ENCODE data around the gene KLHL36. TPM values are rescaled to one million over a fixed set of nuclear protein-coding genes. Genes with fewer than 3 reads are reported as not detected.

The KLHL36 gene
- total RNA-seq, 1 experiment from 2014 or later, result 56.1 TPM

DNA sequence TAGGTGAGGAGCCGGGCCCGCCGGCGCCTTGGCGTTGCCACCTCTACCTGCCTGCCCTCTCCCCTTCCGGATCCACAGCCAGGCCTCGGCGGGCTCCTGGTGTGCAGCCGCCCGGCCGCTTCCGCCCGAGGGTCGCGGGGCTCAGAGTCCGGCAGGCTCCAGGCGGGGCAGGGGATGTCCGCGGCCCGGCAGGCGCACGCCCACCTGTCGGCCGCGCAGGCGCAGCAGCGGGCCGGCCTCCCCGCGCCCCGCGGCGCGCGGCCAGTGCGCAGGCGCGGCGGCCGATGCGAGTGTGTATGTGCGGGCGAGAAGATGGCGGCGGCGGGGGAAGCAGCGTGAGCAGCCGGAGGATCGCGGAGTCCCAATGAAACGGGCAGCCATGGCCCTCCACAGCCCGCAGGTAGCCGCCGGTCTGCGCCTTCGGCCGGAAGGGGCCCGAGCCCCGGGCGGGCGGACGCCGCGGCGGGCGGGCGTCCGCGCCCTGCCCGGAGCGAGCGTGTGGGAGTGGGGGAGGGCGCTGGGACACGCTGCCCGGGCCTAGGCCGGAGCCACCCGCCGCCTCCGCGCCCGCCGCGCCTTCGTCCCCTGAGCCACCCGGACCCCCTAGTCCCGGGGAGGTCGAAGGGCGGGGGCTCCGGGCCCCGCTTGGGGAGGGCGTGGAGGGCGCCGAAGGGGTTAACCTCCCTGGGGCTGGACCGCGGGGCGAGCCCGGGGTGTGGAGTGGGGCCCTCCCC, 51.6 kb downstream of the KLHL36 start, which contains the start of gene USP10 (continued):
- TF ChIP-seq, protein P1, sequence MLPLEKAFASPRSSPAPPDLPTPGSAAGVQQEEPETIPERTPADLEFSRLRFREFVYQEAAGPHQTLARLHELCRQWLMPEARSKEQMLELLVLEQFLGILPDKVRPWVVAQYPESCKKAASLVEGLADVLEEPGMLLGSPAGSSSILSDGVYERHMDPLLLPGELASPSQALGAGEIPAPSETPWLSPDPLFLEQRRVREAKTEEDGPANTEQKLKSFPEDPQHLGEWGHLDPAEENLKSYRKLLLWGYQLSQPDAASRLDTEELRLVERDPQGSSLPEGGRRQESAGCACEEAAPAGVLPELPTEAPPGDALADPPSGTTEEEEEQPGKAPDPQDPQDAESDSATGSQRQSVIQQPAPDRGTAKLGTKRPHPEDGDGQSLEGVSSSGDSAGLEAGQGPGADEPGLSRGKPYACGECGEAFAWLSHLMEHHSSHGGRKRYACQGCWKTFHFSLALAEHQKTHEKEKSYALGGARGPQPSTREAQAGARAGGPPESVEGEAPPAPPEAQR (CRISPR knock-in tag; IDR thresholded peaks at IDR 0.05), result no peak
- TF ChIP-seq TEAD4 (CRISPR knock-in tag; IDR thresholded peaks at IDR 0.05) (no peak), CTCF (IDR thresholded peaks at IDR 0.05) (no peak), ZNF121 (CRISPR knock-in tag; IDR thresholded peaks at IDR 0.05) (no peak), MYBL2 (CRISPR knock-in tag; IDR thresholded peaks at IDR 0.05) (no peak), SP1 (CRISPR knock-in tag; conservative IDR thresholded peaks at IDR 0.05) (peak; percentile 61; the same call in 1 of the 2 replicates), SMAD4 (CRISPR knock-in tag; IDR thresholded peaks at IDR 0.05) (no peak), ZNF671 (CRISPR knock-in tag; IDR thresholded peaks at IDR 0.05) (no peak), E2F1 (CRISPR knock-in tag; IDR thresholded peaks at IDR 0.05) (no peak), CREM (CRISPR knock-in tag; IDR thresholded peaks at IDR 0.05) (0 out of 2 replicates have a peak, but pooled peaks have one; percentile 37), E2F5 (CRISPR knock-in tag; IDR thresholded peaks at IDR 0.05) (peak; percentile 49; the same call in 1 of the 2 replicates), USF1 (CRISPR knock-in tag; IDR thresholded peaks at IDR 0.05) (no peak), ZNF423 (CRISPR knock-in tag; IDR thresholded peaks at IDR 0.05) (no peak; the same call in 1 of the 2 replicates), RELA (CRISPR knock-in tag; IDR thresholded peaks at IDR 0.05; ENCODE audit: borderline replicate concordance) (peak; percentile 35; the same call in 1 of the 2 replicates), NFE2L1 (CRISPR knock-in tag; IDR thresholded peaks at IDR 0.05) (peak; percentile 48; the same call in 1 of the 2 replicates), IRF2 (CRISPR knock-in tag; IDR thresholded peaks at IDR 0.05; ENCODE audit: borderline replicate concordance, low read depth) (no peak), FOXK1 (CRISPR knock-in tag; IDR thresholded peaks at IDR 0.05) (peak; percentile 75), CREB1 (CRISPR knock-in tag; IDR thresholded peaks at IDR 0.05) (no peak)
- TF ChIP-seq, protein P2, sequence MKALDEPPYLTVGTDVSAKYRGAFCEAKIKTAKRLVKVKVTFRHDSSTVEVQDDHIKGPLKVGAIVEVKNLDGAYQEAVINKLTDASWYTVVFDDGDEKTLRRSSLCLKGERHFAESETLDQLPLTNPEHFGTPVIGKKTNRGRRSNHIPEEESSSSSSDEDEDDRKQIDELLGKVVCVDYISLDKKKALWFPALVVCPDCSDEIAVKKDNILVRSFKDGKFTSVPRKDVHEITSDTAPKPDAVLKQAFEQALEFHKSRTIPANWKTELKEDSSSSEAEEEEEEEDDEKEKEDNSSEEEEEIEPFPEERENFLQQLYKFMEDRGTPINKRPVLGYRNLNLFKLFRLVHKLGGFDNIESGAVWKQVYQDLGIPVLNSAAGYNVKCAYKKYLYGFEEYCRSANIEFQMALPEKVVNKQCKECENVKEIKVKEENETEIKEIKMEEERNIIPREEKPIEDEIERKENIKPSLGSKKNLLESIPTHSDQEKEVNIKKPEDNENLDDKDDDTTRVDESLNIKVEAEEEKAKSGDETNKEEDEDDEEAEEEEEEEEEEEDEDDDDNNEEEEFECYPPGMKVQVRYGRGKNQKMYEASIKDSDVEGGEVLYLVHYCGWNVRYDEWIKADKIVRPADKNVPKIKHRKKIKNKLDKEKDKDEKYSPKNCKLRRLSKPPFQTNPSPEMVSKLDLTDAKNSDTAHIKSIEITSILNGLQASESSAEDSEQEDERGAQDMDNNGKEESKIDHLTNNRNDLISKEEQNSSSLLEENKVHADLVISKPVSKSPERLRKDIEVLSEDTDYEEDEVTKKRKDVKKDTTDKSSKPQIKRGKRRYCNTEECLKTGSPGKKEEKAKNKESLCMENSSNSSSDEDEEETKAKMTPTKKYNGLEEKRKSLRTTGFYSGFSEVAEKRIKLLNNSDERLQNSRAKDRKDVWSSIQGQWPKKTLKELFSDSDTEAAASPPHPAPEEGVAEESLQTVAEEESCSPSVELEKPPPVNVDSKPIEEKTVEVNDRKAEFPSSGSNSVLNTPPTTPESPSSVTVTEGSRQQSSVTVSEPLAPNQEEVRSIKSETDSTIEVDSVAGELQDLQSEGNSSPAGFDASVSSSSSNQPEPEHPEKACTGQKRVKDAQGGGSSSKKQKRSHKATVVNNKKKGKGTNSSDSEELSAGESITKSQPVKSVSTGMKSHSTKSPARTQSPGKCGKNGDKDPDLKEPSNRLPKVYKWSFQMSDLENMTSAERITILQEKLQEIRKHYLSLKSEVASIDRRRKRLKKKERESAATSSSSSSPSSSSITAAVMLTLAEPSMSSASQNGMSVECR (CRISPR knock-in tag; IDR thresholded peaks at IDR 0.05; ENCODE audit: borderline replicate concordance), result no peak
- TF ChIP-seq, protein P3, sequence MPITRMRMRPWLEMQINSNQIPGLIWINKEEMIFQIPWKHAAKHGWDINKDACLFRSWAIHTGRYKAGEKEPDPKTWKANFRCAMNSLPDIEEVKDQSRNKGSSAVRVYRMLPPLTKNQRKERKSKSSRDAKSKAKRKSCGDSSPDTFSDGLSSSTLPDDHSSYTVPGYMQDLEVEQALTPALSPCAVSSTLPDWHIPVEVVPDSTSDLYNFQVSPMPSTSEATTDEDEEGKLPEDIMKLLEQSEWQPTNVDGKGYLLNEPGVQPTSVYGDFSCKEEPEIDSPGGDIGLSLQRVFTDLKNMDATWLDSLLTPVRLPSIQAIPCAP (CRISPR knock-in tag; IDR thresholded peaks at IDR 0.05), result 0 out of 2 replicates have a peak, but pooled peaks have one; percentile 60
- TF ChIP-seq, protein P4, sequence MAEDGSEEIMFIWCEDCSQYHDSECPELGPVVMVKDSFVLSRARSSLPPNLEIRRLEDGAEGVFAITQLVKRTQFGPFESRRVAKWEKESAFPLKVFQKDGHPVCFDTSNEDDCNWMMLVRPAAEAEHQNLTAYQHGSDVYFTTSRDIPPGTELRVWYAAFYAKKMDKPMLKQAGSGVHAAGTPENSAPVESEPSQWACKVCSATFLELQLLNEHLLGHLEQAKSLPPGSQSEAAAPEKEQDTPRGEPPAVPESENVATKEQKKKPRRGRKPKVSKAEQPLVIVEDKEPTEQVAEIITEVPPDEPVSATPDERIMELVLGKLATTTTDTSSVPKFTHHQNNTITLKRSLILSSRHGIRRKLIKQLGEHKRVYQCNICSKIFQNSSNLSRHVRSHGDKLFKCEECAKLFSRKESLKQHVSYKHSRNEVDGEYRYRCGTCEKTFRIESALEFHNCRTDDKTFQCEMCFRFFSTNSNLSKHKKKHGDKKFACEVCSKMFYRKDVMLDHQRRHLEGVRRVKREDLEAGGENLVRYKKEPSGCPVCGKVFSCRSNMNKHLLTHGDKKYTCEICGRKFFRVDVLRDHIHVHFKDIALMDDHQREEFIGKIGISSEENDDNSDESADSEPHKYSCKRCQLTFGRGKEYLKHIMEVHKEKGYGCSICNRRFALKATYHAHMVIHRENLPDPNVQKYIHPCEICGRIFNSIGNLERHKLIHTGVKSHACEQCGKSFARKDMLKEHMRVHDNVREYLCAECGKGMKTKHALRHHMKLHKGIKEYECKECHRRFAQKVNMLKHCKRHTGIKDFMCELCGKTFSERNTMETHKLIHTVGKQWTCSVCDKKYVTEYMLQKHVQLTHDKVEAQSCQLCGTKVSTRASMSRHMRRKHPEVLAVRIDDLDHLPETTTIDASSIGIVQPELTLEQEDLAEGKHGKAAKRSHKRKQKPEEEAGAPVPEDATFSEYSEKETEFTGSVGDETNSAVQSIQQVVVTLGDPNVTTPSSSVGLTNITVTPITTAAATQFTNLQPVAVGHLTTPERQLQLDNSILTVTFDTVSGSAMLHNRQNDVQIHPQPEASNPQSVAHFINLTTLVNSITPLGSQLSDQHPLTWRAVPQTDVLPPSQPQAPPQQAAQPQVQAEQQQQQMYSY (CRISPR knock-in tag; IDR thresholded peaks at IDR 0.05), result 0 out of 2 replicates have a peak, but pooled peaks have one; percentile 25
